GM19240 (cell line): ENCODE data around the gene SPEG.
A peak's percentile ranks its signal among the peaks of the same experiment; 100 is the strongest.

ENCODE experiments used
- DNase-seq: peaks from one replicate; pipeline ENCODE4 v3.0.0; 2011; ENCODE audit warnings: low spot score; ENCODE audit not compliant: insufficient read length

SPEG gene

DNA sequence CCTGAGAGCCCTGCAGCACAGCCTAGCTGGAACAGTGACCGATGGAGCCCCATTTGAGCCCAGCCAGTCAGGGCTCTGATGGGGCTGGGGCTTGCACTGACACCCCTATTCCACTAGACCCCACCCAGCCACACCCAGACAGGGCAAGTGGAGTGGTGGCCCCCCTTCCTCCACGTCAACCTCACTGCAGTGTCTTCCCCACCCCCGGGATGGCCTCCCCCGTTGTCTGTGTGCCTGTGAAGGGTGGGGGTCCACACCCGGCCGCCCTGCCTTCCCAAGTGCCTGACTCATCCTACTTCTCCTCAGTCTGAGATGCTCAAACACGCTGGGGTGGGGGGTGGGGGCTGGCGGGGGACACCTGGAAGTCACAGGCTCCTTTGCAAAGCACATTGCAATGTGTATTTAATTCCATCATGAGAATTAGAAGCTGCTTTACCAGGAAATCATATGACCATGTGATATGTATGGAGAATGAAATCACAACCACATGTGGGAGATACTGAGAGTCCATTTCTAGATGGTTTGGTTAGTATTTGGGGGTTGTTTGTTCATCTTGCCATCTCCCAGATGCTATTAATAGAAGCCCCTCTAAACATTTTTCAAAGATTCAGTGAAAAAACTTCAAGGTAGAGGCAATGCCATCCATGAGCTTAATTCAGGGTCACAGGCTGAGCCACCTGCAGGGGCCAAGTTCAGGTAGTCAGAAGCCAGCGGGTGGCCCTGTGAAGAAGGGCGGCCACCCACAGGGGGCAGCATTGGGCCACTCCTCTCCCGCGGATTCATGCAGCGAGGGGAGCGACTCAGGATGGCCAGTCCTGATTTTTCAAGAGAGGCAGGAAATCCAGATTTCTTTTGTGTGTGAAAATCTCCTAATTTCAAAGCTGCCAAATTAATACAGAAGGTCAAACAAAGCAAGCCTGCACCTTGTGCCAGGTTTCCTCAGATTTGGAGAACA, 41.3 kb downstream of the SPEG start:
- peak; percentile 73 for DNase-seq

DNA sequence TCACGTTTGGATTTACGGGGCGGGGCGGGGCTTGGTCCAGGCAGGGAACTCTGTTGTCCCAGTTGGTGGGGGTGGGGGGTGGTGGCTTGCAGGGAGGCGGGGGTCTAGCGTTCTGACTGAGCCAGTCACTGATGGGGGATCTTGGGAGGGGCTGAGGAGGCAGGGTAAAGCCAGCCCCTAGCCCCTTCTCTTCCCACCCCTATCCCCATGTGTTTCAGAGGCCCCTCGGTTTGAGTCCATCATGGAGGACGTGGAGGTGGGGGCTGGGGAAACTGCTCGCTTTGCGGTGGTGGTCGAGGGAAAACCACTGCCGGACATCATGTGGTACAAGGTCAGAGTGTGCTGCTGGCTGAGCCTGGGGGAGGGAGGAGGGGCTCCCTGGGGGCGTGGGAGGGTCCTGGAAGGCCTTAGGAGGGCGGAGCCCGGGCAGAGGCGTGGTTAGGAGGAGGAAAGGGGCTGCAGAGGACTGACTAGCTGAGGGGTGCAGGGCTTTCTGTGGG, 42.1 kb downstream of the SPEG start:
- no peak for DNase-seq

DNA sequence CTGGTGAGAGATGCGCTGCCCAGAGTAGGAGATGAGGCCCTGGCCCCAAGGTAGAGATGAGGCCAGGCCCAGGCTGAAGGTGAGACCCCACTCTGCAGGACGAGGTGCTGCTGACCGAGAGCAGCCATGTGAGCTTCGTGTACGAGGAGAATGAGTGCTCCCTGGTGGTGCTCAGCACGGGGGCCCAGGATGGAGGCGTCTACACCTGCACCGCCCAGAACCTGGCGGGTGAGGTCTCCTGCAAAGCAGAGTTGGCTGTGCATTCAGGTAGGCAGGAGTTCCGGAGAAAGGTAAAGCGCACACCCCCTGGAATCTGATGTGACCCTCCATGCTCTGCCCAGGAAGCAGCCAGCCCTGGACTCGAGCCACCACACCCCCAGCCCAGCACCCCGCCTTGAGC, 42.5 kb downstream of the SPEG start:
- no peak for DNase-seq

DNA sequence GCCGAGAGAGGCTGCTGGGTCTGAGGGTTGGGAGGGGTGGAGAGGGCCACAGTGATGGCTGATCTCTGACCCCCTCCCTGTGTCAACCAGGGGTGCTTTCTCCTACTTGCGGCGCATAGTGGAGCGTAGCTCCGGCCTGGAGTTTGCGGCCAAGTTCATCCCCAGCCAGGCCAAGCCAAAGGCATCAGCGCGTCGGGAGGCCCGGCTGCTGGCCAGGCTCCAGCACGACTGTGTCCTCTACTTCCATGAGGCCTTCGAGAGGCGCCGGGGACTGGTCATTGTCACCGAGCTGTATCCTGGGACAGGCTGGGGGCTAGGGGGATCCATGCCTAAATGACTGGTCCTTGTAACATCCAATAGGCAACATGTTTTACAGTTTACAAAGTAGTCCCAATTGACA, 43.2 kb downstream of the SPEG start:
- DNase-seq: no peak

DNA sequence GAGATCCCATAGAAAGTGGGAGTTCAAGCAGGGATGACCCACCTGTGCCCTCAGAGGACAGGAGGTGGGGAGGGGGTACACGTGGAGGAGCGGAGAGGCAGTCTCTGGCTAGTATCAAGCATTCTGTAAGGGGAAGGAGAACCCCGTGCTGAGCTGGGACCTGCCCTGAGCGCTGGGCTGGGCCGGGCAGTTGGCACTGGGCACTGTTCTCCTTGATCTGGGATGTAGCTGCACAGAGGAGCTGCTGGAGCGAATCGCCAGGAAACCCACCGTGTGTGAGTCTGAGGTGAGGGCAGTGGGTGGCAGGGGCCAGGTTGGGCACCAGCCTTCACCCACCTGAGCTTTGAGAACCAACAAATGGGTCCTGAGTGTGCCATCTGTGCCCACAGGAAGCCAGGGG, 44.3 kb downstream of the SPEG start:
- DNase-seq: no peak

DNA sequence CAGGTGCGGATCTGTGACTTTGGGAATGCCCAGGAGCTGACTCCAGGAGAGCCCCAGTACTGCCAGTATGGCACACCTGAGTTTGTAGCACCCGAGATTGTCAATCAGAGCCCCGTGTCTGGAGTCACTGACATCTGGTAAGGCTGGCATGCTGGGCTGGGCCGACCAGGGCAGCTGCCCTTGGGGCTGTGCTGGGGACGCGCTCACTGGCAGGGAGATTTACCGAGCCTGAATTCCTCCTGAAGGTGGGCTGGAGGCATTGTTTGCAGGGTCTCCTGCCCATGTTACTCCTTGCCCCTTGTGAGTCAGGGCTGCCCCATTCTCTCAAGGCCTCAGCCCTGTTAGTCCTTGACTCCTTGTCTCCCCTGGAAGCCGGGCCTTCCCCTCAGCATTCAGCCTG, 45.4 kb downstream of the SPEG start:
- no peak for DNase-seq

DNA sequence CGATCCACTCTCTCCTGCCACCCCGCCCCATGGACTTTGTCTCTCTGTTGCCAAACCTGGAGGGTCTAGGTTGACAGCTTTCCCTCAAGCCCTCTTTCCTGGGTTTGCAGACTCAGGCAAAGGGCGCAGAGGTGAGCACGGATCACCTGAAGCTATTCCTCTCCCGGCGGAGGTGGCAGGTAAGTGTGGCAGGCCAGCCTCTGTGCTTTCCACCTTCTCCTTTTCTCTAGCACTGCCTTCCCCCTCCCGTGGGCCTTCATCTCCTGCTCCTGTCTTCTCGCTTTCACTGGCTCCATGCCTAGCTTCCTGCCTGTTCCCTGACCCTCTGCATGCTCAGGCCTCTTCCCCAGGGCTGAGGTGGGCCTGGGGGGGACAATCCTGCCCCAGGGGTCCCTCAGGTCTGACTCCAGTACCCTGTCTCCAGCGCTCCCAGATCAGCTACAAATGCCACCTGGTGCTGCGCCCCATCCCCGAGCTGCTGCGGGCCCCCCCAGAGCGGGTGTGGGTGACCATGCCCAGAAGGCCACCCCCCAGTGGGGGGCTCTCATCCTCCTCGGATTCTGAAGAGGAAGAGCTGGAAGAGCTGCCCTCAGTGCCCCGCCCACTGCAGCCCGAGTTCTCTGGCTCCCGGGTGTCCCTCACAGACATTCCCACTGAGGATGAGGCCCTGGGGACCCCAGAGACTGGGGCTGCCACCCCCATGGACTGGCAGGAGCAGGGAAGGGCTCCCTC, 48.2 kb downstream of the SPEG start:
- DNase-seq: no peak

DNA sequence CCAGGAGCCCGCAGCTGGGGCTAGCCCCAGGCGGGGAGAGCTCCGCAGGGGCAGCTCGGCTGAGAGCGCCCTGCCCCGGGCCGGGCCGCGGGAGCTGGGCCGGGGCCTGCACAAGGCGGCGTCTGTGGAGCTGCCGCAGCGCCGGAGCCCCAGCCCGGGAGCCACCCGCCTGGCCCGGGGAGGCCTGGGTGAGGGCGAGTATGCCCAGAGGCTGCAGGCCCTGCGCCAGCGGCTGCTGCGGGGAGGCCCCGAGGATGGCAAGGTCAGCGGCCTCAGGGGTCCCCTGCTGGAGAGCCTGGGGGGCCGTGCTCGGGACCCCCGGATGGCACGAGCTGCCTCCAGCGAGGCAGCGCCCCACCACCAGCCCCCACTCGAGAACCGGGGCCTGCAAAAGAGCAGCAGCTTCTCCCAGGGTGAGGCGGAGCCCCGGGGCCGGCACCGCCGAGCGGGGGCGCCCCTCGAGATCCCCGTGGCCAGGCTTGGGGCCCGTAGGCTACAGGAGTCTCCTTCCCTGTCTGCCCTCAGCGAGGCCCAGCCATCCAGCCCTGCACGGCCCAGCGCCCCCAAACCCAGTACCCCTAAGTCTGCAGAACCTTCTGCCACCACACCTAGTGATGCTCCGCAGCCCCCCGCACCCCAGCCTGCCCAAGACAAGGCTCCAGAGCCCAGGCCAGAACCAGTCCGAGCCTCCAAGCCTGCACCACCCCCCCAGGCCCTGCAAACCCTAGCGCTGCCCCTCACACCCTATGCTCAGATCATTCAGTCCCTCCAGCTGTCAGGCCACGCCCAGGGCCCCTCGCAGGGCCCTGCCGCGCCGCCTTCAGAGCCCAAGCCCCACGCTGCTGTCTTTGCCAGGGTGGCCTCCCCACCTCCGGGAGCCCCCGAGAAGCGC, 49.1 kb downstream of the SPEG start:
- no peak for DNase-seq

DNA sequence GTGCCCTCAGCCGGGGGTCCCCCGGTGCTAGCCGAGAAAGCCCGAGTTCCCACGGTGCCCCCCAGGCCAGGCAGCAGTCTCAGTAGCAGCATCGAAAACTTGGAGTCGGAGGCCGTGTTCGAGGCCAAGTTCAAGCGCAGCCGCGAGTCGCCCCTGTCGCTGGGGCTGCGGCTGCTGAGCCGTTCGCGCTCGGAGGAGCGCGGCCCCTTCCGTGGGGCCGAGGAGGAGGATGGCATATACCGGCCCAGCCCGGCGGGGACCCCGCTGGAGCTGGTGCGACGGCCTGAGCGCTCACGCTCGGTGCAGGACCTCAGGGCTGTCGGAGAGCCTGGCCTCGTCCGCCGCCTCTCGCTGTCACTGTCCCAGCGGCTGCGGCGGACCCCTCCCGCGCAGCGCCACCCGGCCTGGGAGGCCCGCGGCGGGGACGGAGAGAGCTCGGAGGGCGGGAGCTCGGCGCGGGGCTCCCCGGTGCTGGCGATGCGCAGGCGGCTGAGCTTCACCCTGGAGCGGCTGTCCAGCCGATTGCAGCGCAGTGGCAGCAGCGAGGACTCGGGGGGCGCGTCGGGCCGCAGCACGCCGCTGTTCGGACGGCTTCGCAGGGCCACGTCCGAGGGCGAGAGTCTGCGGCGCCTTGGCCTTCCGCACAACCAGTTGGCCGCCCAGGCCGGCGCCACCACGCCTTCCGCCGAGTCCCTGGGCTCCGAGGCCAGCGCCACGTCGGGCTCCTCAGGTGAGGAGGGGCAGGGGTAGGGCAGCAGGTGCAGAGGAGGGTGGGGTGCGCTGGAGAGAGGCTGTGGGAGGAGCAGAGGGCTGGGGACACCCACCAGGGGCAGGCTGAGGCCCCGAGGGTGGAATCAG, 49.9 kb downstream of the SPEG start:
- no peak for DNase-seq

DNA sequence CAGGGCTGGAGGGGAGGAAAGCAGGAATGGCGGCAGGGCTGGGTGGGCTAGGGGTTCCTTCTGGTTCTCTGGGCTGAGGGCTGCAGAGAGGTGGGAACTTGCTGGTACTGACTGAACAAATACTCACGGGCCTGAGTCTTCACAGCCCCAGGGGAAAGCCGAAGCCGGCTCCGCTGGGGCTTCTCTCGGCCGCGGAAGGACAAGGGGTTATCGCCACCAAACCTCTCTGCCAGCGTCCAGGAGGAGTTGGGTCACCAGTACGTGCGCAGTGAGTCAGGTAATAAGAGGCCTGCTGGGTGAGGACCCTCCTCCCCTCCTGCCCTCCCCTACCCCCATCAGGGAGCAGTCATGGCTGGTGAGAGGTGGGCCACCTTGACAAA, 50.5 kb downstream of the SPEG start:
- no peak for DNase-seq

DNA sequence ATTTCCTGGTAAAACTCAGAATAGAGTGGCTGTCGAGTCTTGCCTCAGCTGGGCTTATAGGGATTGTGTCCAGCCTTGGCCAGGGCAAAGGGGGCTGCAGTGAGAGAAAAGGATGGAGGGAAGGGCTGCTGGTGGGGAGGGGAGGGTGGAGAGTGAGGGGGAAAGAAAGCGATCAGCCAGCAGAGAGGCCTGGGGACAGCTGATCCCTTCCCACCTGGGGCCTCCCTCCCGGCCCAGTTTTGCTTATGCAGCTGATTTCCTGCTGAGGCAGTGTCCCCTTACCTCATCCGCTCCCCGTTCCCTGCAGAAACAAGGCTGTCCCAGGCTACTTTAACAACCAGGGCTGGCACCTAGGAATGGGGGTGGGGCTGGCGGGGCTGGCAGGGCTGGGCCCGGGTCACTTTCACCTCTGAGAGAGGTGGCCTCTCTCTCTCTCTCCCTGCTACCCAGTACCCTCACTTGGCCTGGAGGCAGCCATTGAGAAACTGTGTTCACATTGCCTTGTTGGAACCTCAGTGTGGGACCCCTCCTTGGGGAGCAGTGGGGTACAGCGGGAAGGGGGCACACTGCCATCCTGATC, 51.8 kb downstream of the SPEG start:
- DNase-seq: no peak

DNA sequence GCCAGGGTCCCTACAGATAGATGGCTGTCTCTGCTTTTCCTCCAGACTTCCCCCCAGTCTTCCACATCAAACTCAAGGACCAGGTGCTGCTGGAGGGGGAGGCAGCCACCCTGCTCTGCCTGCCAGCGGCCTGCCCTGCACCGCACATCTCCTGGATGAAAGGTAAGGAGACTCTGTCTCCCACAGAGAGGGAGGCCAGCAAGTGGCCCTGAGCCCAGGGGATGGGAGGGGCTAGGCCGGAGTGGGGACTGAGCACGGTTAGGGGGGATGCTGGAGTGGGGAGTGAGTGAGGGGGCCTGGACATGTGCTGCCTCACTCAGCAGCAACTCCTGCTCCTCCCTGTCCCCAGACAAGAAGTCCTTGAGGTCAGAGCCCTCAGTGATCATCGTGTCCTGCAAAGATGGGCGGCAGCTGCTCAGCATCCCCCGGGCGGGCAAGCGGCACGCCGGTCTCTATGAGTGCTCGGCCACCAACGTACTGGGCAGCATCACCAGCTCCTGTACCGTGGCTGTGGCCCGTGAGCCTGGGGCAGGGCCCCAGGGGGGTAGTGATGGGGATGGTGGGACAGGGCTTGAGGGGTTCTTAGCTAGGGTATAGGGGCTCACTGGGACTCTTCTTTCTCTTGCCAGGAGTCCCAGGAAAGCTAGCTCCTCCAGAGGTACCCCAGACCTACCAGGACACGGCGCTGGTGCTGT, 53.7 kb downstream of the SPEG start:
- no peak for DNase-seq

DNA sequence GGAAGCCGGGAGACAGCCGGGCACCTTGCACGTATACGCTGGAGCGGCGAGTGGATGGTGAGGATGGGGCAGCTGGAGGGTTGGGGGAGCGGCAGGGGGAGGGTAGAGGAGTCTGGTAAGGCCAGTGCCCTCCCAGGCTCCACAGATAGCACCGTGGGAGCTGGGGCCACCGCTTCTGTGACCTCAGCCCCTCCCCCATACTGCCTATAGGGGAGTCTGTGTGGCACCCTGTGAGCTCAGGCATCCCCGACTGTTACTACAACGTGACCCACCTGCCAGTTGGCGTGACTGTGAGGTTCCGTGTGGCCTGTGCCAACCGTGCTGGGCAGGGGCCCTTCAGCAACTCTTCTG, 54.2 kb downstream of the SPEG start:
- no peak for DNase-seq

DNA sequence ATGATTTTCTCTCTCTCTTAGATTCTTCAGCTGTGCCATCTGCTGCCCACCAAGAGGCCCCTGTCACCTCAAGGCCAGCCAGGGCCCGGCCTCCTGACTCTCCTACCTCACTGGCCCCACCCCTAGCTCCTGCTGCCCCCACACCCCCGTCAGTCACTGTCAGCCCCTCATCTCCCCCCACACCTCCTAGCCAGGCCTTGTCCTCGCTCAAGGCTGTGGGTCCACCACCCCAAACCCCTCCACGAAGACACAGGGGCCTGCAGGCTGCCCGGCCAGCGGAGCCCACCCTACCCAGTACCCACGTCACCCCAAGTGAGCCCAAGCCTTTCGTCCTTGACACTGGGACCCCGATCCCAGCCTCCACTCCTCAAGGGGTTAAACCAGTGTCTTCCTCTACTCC, 54.7 kb downstream of the SPEG start:
- DNase-seq: no peak

DNA sequence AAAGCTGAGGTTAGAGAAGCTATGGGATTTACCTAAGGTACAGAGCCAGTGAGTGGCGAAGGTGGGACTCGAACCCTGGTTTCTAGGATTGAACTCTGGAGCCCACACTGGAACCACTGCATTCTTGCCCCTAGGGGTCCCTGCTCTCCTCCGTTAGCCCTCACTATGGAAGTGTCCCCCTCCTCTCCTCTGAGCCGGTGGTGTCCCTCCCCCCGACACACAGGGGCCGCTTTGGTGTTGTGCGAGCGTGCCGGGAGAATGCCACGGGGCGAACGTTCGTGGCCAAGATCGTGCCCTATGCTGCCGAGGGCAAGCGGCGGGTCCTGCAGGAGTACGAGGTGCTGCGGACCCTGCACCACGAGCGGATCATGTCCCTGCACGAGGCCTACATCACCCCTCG, 55.5 kb downstream of the SPEG start:
- DNase-seq: no peak

DNA sequence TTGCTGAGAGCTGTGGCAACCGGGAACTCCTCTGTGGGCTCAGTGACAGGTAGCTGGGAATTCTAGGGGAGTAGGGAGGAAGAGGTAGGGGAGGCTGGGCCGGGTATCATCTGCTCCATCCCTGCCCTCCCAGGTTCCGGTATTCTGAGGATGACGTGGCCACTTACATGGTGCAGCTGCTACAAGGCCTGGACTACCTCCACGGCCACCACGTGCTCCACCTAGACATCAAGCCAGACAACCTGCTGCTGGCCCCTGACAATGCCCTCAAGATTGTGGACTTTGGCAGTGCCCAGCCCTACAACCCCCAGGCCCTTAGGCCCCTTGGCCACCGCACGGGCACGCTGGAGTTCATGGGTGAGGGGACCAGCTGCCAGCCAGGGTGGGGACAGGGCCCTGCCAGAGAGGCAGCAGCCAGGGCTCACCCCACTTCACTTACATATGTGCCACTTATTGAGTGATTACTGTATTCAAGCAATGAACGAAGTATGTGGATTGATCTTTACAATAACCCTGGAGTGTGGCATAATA, 56.0 kb downstream of the SPEG start:
- DNase-seq: no peak

DNA sequence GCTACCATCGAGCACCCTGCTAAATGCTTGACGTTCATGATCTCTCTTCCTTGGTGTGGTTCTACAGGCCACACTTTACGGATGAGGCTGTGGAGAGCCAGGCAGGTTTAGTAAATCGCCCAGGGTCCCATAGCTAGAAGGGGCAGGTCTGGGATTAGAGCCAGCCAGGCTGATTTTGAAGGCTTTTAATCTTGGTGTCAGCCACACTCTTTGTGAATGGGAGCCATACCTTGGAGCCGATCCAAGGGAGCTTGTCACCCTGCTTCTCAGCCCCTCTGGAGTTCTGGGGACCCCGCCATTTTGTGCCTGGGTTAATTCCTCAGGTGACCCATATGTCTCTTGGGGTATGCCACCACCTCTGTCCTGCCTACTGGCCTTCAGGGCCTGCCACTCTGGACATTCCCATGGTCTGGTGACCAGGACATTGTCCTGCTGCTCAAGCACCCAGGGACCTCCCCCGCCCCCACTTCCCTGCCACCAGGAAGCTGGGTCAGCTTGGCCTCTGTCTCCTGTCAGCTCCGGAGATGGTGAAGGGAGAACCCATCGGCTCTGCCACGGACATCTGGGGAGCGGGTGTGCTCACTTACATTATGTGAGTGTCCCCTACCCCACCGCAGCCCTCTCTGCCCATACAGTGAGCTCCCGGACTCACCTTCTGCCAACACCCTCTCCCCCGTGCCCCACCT, 56.8 kb downstream of the SPEG start:
- DNase-seq: no peak

DNA sequence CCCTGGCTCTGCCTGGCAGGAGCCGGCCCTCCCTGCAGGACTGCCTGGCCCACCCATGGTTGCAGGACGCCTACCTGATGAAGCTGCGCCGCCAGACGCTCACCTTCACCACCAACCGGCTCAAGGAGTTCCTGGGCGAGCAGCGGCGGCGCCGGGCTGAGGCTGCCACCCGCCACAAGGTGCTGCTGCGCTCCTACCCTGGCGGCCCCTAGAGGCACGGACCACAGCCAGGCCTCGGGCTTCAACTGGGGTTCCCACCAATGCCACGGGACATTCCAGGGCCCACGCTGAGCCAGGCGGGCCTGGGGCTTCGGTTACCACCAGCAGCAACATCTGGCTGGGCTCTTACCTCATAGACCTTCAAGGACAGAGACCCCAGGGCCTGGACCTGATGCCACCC, 57.9 kb downstream of the SPEG start:
- no peak for DNase-seq

DNA sequence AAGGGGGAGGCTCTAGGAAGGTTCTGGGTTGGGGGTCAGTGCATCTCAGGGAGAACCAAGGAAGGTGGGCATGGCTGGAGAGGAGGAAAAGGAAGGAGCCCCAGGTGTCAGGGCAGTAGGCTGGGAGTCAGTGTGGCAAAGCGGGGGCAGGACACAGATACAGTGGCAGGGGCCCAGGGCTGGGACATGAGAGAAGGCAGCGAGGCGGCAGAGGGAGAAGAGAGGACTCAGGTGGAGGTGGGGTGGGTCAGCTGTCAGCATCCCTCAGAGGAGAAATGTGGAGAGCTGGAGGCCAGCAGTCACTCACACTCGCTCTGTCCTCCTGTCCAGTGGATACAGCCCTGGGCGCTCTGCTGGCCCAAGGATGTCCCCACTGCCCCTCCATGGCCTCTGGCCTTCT, 58.4 kb downstream of the SPEG start:
- DNase-seq: no peak
